ENCODE data around the gene S100A11. TPM values are rescaled to one million over a fixed set of nuclear protein-coding genes. Genes with fewer than 3 reads are reported as not detected.

S100A11 gene
- total RNA-seq, 6 experiments from 2014 or later: 1,164 to 1,256 (median 1,179) TPM

GRCh38 chr1:152007047-152007446 lies 29.8 kb downstream of the S100A11 start:
- Mint-ChIP-seq H3K4me1 (ENCODE audit: low read depth) (no peaks in the 10 kb centered on the region), H3K4me3 (no peak overlapping the region), H3K36me3 (ENCODE audit: low read depth) (no peaks in the 10 kb centered on the region), H3K9me3 (no peaks in the 10 kb centered on the region), H3K27ac (no peak overlapping the region), H3K27me3 (ENCODE audit: insufficient read depth) (peaks cover 51% of the 10 kb centered on the region)
- TF ChIP-seq CTCF (IDR thresholded peaks at IDR 0.05): no peak
- DNase-seq: no peak

GRCh38 chr1:152005360-152005912 lies 31.4 kb downstream of the S100A11 start:
- Mint-ChIP-seq H3K27me3 (ENCODE audit: insufficient read depth) (peaks cover 47% of the 10 kb centered on the region), H3K4me1 (ENCODE audit: low read depth) (peaks cover 15% of the 10 kb centered on the region), H3K36me3 (ENCODE audit: low read depth) (no peaks in the 10 kb centered on the region)

GRCh38 chr1:152003846-152004442 lies 32.9 kb downstream of the S100A11 start:
- H3K36me3 Mint-ChIP-seq (ENCODE audit: low read depth): no peaks in the 10 kb centered on the region
- DNase-seq: peak; percentile 16
- peak; percentile 59; the same call in 1 of the 2 replicates for TF ChIP-seq CTCF (IDR thresholded peaks at IDR 0.05)
- H3K27ac Mint-ChIP-seq: no peak overlapping the region
- H3K4me3 Mint-ChIP-seq: no peak overlapping the region
- peaks cover 39% of the 10 kb centered on the region for H3K27me3 Mint-ChIP-seq (ENCODE audit: insufficient read depth)
- H3K9me3 Mint-ChIP-seq: no peaks in the 10 kb centered on the region
- peaks cover 21% of the 10 kb centered on the region for H3K4me1 Mint-ChIP-seq (ENCODE audit: low read depth)

More at GRCh38 chr1:152005360-152005912, 31.4 kb downstream of the S100A11 start:
- TF ChIP-seq CTCF (IDR thresholded peaks at IDR 0.05): no peak
- Mint-ChIP-seq H3K27ac (no peak overlapping the region), H3K9me3 (no peaks in the 10 kb centered on the region), H3K4me3 (no peak overlapping the region)
- no peak for DNase-seq

GRCh38 chr1:152002960-152003359 lies 33.8 kb downstream of the S100A11 start:
- no peak for TF ChIP-seq CTCF (IDR thresholded peaks at IDR 0.05)
- Mint-ChIP-seq H3K27ac (no peak overlapping the region), H3K27me3 (ENCODE audit: insufficient read depth) (peaks cover 35% of the 10 kb centered on the region), H3K4me1 (ENCODE audit: low read depth) (peaks cover 26% of the 10 kb centered on the region), H3K9me3 (no peaks in the 10 kb centered on the region), H3K4me3 (no peak overlapping the region), H3K36me3 (ENCODE audit: low read depth) (no peaks in the 10 kb centered on the region)
- no peak for DNase-seq

GRCh38 chr1:152001631-152002584 lies 34.9 kb downstream of the S100A11 start:
- Mint-ChIP-seq H3K4me1 (ENCODE audit: low read depth) (peaks cover 32% of the 10 kb centered on the region), H3K27me3 (ENCODE audit: insufficient read depth) (peaks cover 34% of the 10 kb centered on the region), H3K36me3 (ENCODE audit: low read depth) (no peaks in the 10 kb centered on the region), H3K9me3 (no peaks in the 10 kb centered on the region), H3K27ac (peak overlapping the region; percentile 58), H3K4me3 (no peak overlapping the region)
- peak; percentile 94 for DNase-seq
- peak; percentile 95 for TF ChIP-seq CTCF (IDR thresholded peaks at IDR 0.05)

All from HFFc6 (cell line).